MCF 10A (cell line): Measurements from ENCODE around the gene PTPRH. TPM values are rescaled to one million over a fixed set of nuclear protein-coding genes. Genes with fewer than 3 reads are reported as not detected.

Experiments
- BruUV-seq: library from RNA; stranded (reverse); fragments of 400-500 nt; replicated peaks from 2 replicates; lab custom pipeline; 2021; lab: Mats Ljungman, UMichigan
- CTCF ChIA-PET: fragments of 300-600 bp; sonication (Branson Sonifier 250); formaldehyde crosslinking; extraction: SDS; loops from one replicate; lab custom pipeline; 2021; ENCODE audit warnings: antibody characterized with exemption, inconsistent platforms; lab: Yijun Ruan, JAX
- POLR2A ChIA-PET: fragments of 300-600, 350-650 bp; sonication (Branson Sonifier 250); formaldehyde crosslinking; extraction: SDS; loops from one replicate; lab custom pipeline; 2020; ENCODE audit warnings: antibody characterized with exemption, inconsistent platforms; lab: Yijun Ruan, JAX
- DNase-seq: peaks from one replicate; pipeline ENCODE4 v3.0.0-alpha.2; 2018; ENCODE audit not compliant: unreplicated experiment
- H3K27ac Mint-ChIP-seq: one replicate; pipeline ENCODE4 v1.8.0; 2022; ENCODE audit warnings: mild to moderate bottlenecking, low read depth, mixed read lengths; ENCODE audit not compliant: unreplicated experiment
- H3K27me3 Mint-ChIP-seq: one replicate; pipeline ENCODE4 v1.8.0; 2022; ENCODE audit warnings: mixed read lengths; ENCODE audit not compliant: insufficient read depth, unreplicated experiment
- H3K36me3 Mint-ChIP-seq: one replicate; pipeline ENCODE4 v1.8.0; 2022; ENCODE audit warnings: mild to moderate bottlenecking, moderate library complexity, mixed read lengths; ENCODE audit not compliant: insufficient read depth, unreplicated experiment
- H3K4me1 Mint-ChIP-seq: one replicate; pipeline ENCODE4 v1.8.0; 2022; ENCODE audit warnings: mixed read lengths; ENCODE audit not compliant: insufficient read depth, unreplicated experiment
- H3K4me3 Mint-ChIP-seq: one replicate; pipeline ENCODE4 v1.8.0; 2022; ENCODE audit warnings: mild to moderate bottlenecking, moderate library complexity, mixed read lengths; ENCODE audit not compliant: unreplicated experiment
- H3K9me3 Mint-ChIP-seq: one replicate; pipeline ENCODE4 v1.8.0; 2022; ENCODE audit warnings: mixed read lengths; ENCODE audit not compliant: unreplicated experiment
- intact Hi-C: fragments of 100-400 bp; cut with micrococcal nuclease; formaldehyde crosslinking; loops from 2 replicates; pipeline ENCODE4 v1.14.1; 2022
- total RNA-seq: library from RNA; stranded (reverse); gene quantifications from 2 replicates; pipeline ENCODE4 v1.2.3, GENCODE V29; 2022
- TF ChIP-seq, protein P1 (sequence below): fragments of 200-600 bp; IDR thresholded peaks from one replicate; pipeline ENCODE4 v1.8.0; 2022; ENCODE audit warnings: antibody characterized with exemption, mild to moderate bottlenecking; ENCODE audit not compliant: unreplicated experiment

The PTPRH gene
- total RNA-seq, 1 experiment from 2014 or later, result 0.56 TPM

DNA sequence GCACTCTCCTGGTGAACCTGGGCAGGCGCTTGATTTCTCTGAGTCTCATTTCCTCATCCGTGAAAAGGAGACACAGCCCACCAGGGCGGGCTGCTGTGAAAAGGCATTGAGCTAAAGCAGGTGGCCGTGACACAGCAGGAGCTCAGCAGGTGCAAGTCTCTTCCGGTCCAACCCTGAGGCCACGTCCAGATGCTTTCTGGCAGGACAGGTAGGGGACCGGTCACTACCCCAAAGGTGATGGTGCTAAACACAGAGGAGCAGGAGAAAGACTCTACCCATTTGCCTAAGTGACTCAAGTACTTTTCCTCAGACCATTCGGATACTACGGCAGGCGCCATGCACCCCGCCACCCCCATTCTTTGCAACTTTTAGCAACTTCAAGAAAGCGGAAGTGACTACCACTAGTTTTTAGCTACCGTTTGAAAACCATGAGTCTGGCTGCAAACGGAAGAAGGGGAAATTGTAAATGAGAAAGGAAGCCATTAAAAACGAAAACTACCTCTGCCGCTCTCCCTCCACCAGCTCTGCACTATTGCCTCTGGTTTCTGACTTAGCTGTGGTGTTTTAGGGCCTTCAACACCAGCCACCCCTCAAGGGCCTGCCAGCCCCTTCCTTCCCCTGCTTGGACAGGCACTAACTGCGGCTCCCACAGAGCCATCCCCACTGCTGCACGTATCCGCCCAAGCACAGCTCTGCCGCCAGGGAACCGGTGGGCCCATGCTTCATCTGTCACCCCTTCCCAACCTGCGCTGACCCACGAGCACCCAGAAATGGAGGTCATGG lies 44.7 kb upstream of the PTPRH start:
- intact Hi-C loops, result no loop called here
- BruUV-seq, result no TSS peak
- ChIA-PET CTCF (interaction anchor here (0.5 to 1.0 kb wide), 4 partner anchors 100 to 353 kb away, joined by 3 to 6 read pairs (median 3); no protein-coding TSS in a partner anchor), POLR2A (interaction anchor here (0.7 to 1.0 kb wide), 2 partner anchors 16 to 116 kb away, joined by 3 to 4 read pairs; partner anchors contain the start of gene IL11)
- Mint-ChIP-seq H3K27me3 (no peaks in the 10 kb centered on the region), H3K27ac (peak overlapping the region; percentile 92), H3K4me1 (peaks cover 45% of the 10 kb centered on the region), H3K4me3 (no peak overlapping the region), H3K9me3 (no peaks in the 10 kb centered on the region), H3K36me3 (peaks cover 18% of the 10 kb centered on the region)
- TF ChIP-seq, protein P1, sequence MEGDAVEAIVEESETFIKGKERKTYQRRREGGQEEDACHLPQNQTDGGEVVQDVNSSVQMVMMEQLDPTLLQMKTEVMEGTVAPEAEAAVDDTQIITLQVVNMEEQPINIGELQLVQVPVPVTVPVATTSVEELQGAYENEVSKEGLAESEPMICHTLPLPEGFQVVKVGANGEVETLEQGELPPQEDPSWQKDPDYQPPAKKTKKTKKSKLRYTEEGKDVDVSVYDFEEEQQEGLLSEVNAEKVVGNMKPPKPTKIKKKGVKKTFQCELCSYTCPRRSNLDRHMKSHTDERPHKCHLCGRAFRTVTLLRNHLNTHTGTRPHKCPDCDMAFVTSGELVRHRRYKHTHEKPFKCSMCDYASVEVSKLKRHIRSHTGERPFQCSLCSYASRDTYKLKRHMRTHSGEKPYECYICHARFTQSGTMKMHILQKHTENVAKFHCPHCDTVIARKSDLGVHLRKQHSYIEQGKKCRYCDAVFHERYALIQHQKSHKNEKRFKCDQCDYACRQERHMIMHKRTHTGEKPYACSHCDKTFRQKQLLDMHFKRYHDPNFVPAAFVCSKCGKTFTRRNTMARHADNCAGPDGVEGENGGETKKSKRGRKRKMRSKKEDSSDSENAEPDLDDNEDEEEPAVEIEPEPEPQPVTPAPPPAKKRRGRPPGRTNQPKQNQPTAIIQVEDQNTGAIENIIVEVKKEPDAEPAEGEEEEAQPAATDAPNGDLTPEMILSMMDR, result no peak
- DNase-seq, result no peak

DNA sequence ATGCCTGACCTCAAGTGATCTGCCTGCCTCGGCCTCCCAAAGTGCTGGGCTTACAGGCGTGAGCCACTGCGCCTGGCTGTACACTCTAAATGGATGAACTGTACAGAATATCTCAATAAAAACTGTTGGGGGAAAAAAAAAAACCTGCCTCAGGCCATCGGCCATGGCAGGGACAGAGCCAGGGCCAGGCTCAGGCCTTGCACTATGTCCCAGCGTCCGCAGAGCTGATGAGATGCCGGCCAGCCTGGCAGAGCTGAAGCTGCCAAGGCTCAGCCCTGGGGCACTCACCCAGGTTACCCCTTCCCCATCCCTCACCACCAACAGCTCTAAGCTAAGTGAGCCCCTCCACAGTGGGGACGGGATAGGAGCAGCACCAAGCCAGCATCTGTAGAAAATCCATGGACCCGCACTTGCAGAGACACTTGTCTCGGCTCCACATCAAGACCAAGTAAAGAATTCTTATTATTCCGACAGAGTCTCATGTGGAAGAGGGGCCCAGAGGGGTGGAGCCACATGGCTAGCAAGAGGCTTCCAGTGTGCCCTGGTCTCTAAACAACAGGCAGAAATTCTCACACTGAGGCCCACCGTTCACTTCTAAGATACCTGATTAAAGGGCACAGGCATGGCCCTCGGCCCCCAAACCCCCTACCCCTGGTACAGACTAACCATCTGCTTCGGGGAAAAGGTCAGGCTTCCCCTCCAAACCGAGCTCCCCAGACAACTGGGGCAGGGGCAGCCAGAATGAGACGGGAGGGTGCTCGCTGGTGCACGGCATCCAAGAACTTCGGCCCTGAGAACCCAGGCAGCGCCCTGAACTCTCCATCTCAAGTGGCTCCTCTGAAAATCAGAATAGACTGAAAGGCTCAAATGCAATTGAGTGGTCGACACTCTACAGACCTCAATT lies 43.7 kb upstream of the PTPRH start:
- TF ChIP-seq, protein P1, result no peak
- no peaks in the 10 kb centered on the region for H3K9me3 Mint-ChIP-seq
- ChIA-PET POLR2A (no interaction called here), CTCF (interaction anchor here (0.5 to 0.6 kb wide), 3 partner anchors 99 to 352 kb away, joined by 3 to 6 read pairs (median 3); no protein-coding TSS in a partner anchor)
- no peaks in the 10 kb centered on the region for H3K27me3 Mint-ChIP-seq
- no TSS peak for BruUV-seq
- H3K27ac Mint-ChIP-seq, result no peak overlapping the region
- peaks cover 45% of the 10 kb centered on the region for H3K4me1 Mint-ChIP-seq
- H3K4me3 Mint-ChIP-seq, result no peak overlapping the region
- peaks cover 16% of the 10 kb centered on the region for H3K36me3 Mint-ChIP-seq
- intact Hi-C loops, result no loop called here
- DNase-seq, result no peak

DNA sequence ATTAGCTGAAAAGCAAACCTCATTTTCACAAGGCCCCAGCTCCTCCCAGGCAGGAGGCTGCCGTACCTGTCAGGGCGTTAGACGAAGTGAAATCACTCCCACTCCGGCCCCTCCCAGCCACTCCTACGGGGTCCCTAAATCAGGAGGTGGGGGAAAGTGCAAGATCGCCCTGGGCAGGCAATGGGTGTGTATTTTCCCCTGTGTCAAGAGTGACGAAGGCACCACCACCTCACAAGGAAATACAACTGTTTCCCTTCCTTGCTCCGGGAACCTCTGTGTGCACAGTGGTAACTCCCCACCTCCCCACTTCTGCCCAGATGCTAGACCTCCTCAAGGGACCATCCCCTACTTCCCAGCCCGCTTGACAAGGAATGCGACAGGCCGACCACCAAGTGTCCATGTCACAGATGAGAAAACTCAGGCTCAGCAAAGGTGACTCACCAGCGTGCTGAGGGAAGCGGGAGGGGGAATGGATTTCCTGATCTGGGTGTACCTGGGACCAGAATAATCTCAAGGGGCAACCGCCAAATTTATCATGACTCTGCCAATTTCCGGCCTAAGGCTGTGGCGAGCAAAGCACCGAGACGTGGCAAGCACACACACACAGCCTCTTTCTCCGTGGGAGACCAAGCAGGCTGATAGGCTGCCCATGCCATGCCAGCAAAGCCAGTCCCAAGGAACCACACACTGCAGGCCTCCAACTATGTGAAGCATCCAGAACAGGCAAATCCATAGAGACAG lies 42.2 kb upstream of the PTPRH start:
- Mint-ChIP-seq H3K4me1 (peaks cover 35% of the 10 kb centered on the region), H3K27me3 (no peaks in the 10 kb centered on the region), H3K36me3 (peaks cover 17% of the 10 kb centered on the region), H3K27ac (no peak overlapping the region), H3K4me3 (no peak overlapping the region), H3K9me3 (no peaks in the 10 kb centered on the region)
- peak; percentile 11 for DNase-seq
- POLR2A ChIA-PET, result interaction anchor here (0.9 kb wide), 1 partner anchor 23 kb away, joined by 3 read pairs; the partner anchor contains the start of gene TMEM86B
- CTCF ChIA-PET, result interaction anchor here (0.6 kb wide), 2 partner anchors 78 to 295 kb away, joined by 3 read pairs; no protein-coding TSS in a partner anchor
- TF ChIP-seq, protein P1, result no peak
- no TSS peak for BruUV-seq
- intact Hi-C loops, result no loop called here
